HCEC 1CT (cell line): Measurements from ENCODE around the gene FOXN4.

Source experiments
- DNase-seq: peaks from one replicate; pipeline ENCODE4 v3.0.0-alpha.2; 2017

The FOXN4 gene

GRCh38 chr12:109255377-109255776, 53.7 kb downstream of the FOXN4 start:
- DNase-seq, result no peak

GRCh38 chr12:109253913-109254544, 55.1 kb downstream of the FOXN4 start:
- DNase-seq, result no peak

GRCh38 chr12:109252799-109253198, 56.3 kb downstream of the FOXN4 start:
- no peak for DNase-seq

GRCh38 chr12:109250523-109250922, 58.6 kb downstream of the FOXN4 start:
- no peak for DNase-seq

- no peak for DNase-seq
Observed at GRCh38 chr12:109247831-109248654, 61.0 kb downstream of the FOXN4 start.

GRCh38 chr12:109246221-109246620, 62.9 kb downstream of the FOXN4 start:
- no peak for DNase-seq

- no peak for DNase-seq
Observed at GRCh38 chr12:109244073-109244472, 65.0 kb downstream of the FOXN4 start.

GRCh38 chr12:109241936-109242335, 67.1 kb downstream of the FOXN4 start:
- no peak for DNase-seq

GRCh38 chr12:109240365-109240764, 68.7 kb downstream of the FOXN4 start:
- no peak for DNase-seq

- DNase-seq, result no peak
Observed at GRCh38 chr12:109239691-109240090, 69.4 kb downstream of the FOXN4 start.

- DNase-seq, result no peak
Observed at GRCh38 chr12:109239179-109239578, 69.9 kb downstream of the FOXN4 start.

GRCh38 chr12:109236257-109236656, 72.8 kb downstream of the FOXN4 start:
- DNase-seq, result no peak

- DNase-seq, result no peak
Observed at GRCh38 chr12:109234012-109234411, 75.1 kb downstream of the FOXN4 start.

GRCh38 chr12:109232731-109233130, 76.4 kb downstream of the FOXN4 start:
- no peak for DNase-seq

GRCh38 chr12:109230193-109230592, 78.9 kb downstream of the FOXN4 start:
- no peak for DNase-seq

- no peak for DNase-seq
Observed at GRCh38 chr12:109228664-109229063, 80.4 kb downstream of the FOXN4 start.
